GM12801 (cell line): Measurements from ENCODE around the gene NMNAT3.

ENCODE experiments used
- TF ChIP-seq, protein P1 (sequence below): IDR thresholded peaks from one replicate; pipeline ENCODE4 v1.5.1; 2011; ENCODE audit warnings: control low read depth; ENCODE audit not compliant: insufficient read length; ENCODE audit errors: extremely low read depth

The NMNAT3 gene

GRCh38 chr3:139530717-139531116 is 147.1 kb downstream of the NMNAT3 start:
- TF ChIP-seq, protein P1, sequence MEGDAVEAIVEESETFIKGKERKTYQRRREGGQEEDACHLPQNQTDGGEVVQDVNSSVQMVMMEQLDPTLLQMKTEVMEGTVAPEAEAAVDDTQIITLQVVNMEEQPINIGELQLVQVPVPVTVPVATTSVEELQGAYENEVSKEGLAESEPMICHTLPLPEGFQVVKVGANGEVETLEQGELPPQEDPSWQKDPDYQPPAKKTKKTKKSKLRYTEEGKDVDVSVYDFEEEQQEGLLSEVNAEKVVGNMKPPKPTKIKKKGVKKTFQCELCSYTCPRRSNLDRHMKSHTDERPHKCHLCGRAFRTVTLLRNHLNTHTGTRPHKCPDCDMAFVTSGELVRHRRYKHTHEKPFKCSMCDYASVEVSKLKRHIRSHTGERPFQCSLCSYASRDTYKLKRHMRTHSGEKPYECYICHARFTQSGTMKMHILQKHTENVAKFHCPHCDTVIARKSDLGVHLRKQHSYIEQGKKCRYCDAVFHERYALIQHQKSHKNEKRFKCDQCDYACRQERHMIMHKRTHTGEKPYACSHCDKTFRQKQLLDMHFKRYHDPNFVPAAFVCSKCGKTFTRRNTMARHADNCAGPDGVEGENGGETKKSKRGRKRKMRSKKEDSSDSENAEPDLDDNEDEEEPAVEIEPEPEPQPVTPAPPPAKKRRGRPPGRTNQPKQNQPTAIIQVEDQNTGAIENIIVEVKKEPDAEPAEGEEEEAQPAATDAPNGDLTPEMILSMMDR, result no peak

GRCh38 chr3:139529662-139530061 is 148.1 kb downstream of the NMNAT3 start:
- TF ChIP-seq, protein P1, result no peak

- TF ChIP-seq, protein P1, result no peak
These were observed 148.8 kb downstream of the NMNAT3 start for GRCh38 chr3:139528924-139529323.

DNA sequence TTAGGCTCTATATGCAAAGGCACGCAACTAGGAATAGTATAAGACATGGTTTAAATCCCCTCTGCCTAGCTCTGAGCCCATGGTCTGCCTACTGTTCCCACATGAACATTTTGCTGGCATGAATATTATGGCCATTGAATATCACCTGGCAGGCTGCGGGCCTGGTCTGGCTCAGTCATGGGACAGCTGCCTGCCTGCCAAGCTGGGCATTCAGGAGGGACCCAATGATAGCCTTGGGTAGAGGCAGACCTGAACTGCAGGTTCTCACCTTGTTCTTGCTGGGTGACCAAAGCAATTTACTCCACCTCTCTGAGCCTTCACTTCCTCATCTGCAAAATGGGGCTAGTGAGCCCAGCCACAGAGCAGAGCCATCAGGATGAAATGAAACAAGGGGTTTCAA is 149.5 kb downstream of the NMNAT3 start:
- TF ChIP-seq, protein P1, result no peak

DNA sequence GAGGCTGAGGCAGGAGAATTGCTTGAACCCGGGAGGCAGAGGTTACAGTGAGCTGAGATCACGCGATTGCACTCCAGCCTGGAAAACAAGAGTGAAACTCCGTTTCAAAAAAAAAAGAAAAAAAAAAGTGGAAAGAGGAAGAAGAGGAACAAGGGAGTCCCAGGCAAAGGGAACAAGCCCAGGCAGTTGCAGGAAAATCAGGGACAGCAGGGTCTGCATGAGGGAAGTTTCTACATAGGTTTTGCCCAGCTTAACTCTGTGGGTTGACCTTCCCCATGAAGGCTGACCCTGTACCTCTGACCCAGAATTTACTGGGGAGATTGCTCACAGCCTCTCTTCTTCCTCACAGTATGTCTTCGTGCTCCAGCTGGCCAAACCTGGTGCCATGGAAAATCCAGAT is 150.5 kb downstream of the NMNAT3 start:
- TF ChIP-seq, protein P1, result no peak

DNA sequence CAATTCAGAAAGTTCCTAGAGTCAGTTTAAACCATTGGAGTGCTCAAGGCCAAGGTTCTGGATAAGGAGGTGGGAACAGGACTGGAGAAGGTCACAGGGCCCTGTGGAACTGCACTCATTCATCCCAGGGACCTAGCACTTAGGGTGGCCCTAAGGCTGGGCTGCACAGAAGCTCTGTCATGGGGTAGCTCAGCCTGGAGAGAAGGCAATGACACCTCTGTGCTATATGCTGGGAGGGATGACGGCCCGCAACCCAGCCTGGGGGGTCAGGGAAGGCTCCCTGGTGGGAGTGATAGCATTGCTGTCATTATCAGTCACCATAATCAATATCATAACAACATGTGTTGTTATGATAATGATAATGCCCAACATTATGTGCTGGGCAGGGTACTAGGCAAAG is 151.6 kb downstream of the NMNAT3 start:
- TF ChIP-seq, protein P1, result no peak

GRCh38 chr3:139524841-139525636 is 152.7 kb downstream of the NMNAT3 start:
- TF ChIP-seq, protein P1, result no peak

DNA sequence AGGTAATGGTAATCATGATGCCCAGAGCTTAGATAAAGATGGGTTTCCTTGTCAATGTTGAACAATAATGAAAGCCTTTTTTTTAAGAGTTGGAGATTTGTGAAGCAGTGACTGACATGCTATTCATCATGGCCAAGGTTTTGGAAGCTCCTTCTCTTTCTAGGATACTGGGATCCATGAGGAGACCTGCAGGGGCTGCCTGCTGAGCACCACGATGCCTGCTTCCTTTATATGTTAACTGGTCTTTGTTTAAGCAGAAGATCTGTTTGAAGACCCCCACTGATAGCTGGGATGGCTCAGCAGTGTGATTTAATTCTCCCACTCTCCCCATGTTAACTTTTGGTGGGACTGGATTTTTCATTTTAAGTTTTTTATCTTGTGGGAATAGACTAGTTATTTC is 154.1 kb downstream of the NMNAT3 start:
- TF ChIP-seq, protein P1, result no peak
